HG03469 (cell line): ENCODE results near the gene LENG1.
"Not testable (repeated sequence)": the region's sequence is repeated elsewhere in the genome, so short reads cannot be mapped to it uniquely, and the experiment has no call there.

ENCODE experiments used
- ATAC-seq: cut with Tn5 transposase; IDR thresholded peaks from one replicate; pipeline ENCODE4 v1.9.1; 2021; ENCODE audit warnings: mild to moderate bottlenecking, moderate library complexity, moderate number of reproducible peaks; ENCODE audit not compliant: unreplicated experiment

The LENG1 gene

DNA sequence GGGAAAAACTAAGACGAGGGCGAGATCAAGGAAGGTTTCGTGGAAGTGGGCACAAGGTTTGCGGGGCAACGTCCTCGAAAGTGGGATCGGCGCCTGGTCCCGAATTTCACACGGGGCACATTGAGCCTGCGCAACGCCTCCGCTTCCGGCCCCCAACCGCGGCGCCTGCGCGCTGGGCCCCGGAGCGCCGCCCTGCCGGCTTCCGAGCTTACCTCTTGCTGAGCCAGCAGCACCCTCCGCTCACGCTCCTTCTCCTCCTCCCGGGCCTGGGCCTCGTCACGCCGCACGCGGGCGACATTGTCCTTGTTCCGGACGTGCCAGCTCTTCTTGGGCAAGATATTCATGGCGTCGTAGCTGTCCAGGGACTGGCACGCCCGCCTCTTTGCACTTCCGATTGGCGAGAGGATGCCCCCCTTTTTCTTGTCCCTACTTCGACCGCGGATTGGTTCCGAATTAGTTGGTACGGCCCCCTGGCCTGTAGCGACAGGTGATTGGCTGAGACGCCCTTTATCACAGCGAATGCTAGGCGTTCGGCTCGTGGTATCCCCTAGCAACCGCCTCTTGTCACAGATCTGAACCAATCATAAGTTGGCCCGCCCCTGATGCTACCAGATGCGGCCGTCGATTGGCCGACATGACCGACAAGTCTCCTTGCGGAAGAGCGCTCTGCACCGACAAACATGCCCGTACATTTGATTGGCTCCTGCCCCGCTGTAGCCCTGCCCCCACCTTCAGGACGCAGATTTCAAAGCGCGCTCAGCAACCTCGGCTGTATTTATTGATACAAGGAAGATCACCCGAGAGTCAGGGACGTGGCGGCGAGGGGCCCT lies at the start of gene LENG1:
TSS of gene LENG1 (minus strand) at position 370 of the 830 bp plus-strand sequence. CDS start at position 344, 26 bp downstream.
- peak; percentile 78 for ATAC-seq

DNA sequence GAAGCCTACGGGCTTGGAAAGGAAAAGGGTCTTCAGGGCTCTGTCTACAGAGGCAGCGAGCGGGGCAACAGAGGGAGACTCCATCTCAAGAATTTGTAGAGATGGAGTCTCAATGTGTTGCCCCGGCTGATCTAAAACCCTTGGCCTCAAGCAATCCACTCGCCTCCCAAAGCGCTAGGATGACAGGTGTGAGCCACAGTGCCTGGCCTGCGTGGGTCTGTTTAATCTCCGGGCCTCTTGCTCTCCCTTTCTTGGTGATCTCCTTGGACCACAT lies 49.2 kb upstream of the LENG1 start:
- no peak for ATAC-seq

- ATAC-seq = no peak
Measured at GRCh38 chr19:54207983-54208783, 48.7 kb upstream of the LENG1 start.

GRCh38 chr19:54207676-54207982 lies 48.1 kb upstream of the LENG1 start:
- ATAC-seq = no peak

- ATAC-seq = not testable (repeated sequence)
Measured at GRCh38 chr19:54207193-54207592, 47.7 kb upstream of the LENG1 start.

GRCh38 chr19:54206831-54207177 lies 47.3 kb upstream of the LENG1 start:
- no peak for ATAC-seq

DNA sequence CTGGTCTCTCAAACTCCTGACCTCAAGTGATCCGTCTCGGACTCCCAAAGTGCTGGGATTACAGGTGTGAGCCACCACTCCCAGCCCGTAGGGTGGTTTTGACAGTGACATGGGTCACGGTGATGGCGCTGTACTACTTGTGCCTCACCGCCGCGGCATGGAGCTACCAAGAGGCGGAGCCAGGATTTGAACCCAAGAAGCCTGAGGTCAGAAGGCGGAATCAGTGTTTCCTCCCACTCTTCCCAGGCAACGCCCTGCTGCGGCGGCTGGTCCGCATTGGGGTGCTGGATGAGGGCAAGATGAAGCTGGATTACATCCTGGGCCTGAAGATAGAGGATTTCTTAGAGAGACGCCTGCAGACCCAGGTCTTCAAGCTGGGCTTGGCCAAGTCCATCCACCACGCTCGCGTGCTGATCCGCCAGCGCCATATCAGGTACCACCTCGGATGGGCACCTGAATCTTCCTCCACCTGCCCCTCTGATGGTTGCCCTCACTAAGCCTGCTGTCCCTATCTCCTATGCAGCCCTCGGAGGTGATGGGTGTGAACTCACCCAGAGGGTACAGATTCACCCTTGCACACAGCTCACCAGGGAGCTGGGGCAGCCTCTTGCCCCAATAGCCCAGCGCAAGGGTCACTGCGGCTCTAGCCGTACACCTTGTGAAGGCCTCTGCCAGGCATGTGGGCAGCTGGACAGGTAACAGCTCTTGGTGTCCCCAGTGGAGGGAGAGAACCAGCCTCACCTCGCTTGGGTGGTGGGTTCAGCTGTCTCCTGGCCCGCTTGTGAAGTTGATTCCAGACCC lies 46.7 kb upstream of the LENG1 start:
- ATAC-seq = no peak

DNA sequence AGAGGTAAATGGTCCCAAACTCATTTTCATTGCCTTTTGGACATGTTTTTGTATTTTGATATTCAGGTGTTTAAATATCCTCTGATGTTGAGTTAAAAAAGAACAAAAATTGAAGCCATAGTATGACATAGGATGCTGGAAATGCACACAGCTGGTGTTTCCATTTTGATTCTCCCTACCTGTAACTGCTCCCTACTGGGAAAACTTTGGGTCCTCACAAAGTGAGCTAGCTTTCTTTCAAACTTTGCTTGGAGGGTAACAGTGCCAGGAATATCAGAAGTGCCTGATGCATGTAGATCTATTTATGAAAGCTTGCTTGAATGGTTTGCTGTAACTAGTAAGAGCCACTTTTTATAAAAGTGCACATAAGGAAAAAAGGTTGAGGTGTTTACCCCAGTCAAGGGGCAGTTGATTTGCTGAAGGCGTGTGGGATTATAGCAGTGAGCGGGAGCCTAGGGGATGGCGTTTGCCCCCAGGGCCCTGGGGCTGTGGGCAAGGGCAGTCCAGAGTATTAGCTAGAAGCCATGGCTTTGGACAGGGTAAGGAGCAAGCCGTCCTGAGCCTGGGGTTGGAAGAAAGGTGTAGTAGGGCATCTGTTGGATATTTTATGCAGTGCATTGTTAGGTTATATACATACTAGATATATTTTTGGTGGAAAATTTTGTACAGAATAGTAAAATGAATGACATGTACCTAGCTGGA lies 45.4 kb upstream of the LENG1 start:
- ATAC-seq = no peak

- no peak for ATAC-seq
Measured at GRCh38 chr19:54203151-54203611, 43.7 kb upstream of the LENG1 start.

- no peak for ATAC-seq
Measured at GRCh38 chr19:54201980-54202379, 42.5 kb upstream of the LENG1 start.

DNA sequence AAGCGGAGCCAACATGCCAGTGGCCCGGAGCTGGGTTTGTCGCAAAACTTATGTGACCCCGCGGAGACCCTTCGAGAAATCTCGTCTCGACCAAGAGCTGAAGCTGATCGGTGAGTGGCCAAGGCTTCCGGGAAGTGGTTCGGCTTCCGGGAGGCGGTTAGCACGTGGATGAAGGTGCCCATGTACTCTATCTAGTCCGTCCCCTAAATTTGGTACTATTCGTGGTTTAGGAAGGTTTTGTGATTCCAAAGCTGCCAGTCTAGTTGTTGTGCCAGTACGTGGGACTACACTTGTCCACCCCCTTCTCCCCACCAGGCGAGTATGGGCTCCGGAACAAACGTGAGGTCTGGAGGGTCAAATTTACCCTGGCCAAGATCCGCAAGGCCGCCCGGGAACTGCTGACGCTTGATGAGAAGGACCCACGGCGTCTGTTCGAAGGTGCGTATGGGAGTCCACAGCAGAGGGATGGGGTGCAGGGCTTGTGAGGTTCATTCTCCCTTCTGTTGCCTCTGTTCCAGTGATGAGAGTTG lies 41.7 kb upstream of the LENG1 start:
- ATAC-seq = no peak

GRCh38 chr19:54199401-54199800 lies 39.9 kb upstream of the LENG1 start:
- ATAC-seq = no peak

GRCh38 chr19:54197121-54197520 lies 37.6 kb upstream of the LENG1 start:
- no peak for ATAC-seq

DNA sequence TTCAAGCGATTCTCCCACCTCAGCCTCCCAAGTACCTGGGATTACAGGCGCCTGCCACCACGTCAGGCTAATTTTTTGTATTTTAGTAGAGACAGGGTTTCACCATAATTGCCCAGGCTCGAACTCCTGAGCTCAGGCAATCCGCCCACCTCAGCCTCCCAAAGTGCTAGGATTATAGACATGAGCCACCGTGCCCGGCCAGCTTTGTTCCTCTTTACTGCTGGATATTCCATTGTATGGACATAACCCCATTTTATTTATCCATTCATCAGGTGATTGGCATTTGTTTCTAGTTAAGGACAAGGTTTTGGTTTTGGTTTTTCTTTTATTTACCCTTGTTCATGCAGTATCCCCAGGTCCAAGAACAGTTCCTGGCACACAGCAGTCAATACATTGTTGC lies 37.0 kb upstream of the LENG1 start:
- ATAC-seq = no peak

DNA sequence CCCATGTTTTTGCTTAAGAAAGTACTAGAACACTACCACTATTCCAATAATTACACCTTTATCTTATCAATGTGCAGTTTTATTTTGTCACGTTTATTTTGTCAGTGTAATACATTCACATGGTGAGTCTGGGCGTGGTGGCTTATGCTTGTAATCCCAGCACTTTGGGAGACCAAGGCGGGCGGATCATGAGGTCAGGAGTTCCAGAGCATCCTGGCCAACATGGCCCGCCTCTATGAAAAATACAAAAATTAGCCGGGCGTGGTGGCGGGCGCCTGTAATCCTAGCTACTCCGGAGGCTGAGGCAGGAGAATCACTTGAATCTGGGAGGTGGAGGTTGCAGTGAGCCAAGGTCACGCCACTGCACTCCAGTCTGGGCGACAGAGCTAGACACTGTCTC lies 34.9 kb upstream of the LENG1 start:
- ATAC-seq = not testable (repeated sequence)

GRCh38 chr19:54193011-54193410 lies 33.5 kb upstream of the LENG1 start:
- ATAC-seq = no peak

GRCh38 chr19:54191811-54192453 lies 32.4 kb upstream of the LENG1 start:
- no peak for ATAC-seq

DNA sequence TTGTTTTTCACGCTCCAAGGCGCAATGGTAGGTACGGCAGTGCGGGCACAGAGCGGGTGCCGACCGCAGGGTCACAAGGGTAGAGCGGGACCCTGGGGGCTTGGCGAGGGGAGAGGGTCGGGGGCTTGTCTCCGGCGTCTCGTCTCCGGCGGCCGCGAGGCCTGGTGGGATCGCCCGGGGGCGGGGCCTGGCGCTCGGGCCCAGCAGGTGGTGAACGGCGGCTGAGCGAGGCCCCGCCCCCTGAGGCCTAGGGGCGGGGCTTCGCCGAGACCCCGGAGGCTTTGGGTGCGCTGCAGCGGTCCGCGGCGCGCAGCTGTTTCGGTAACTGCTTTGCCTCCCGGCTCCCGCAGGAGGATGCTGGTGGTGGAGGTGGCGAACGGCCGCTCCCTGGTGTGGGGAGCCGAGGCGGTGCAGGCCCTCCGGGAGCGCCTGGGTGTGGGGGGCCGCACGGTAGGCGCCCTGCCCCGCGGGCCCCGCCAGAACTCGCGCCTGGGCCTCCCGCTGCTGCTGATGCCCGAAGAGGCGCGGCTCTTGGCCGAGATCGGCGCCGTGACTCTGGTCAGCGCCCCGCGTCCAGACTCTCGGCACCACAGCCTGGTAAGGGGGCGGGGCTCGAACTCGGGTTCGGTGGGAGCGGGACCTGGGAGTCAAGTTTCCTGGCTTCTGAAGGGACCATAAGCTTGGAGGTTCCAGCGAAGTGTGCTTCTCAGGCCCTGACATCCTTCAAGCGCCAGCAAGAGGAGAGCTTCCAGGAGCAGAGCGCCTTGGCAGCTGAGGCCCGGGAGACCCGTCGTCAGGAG lies 31.7 kb upstream of the LENG1 start, which contains the start of gene TSEN34:
TSS of gene TSEN34 (plus strand) at position 298 of the 800 bp plus-strand sequence. CDS start at position 355, 57 bp downstream.
- peak; percentile 24 for ATAC-seq

GRCh38 chr19:54190503-54191010 lies 31.0 kb upstream of the LENG1 start:
- ATAC-seq = peak; percentile 32
